Measurements from ENCODE around the gene ARSI.

- TF ChIP-seq EZH2 (IDR thresholded peaks at IDR 0.05) (no peak), CTCF (IDR thresholded peaks at IDR 0.05) (no peak)
Measured at GRCh38 chr5:150251504-150251903, 51.2 kb downstream of the ARSI start.

Data from neural progenitor cell (in vitro differentiated cells).